ENCODE data around the gene GYS1.
"Not testable (repeated sequence)": the region's sequence is repeated elsewhere in the genome, so short reads cannot be mapped to it uniquely, and the experiment has no call there.

Gene GYS1

GRCh38 chr19:49024233-49024632 lies 31.1 kb upstream of the GYS1 start, which contains the start of gene CGB3:
CGB3 (minus strand) TSS chr19:49024333; CDS start chr19:49023971, 362 bp downstream.
- not testable (repeated sequence) for DNase-seq (ENCODE audit: low read depth); H3K4me3 ChIP-seq (ENCODE audit: low read length)

GRCh38 chr19:49022116-49022515 lies 29.0 kb upstream of the GYS1 start:
- TF ChIP-seq CTCF (IDR thresholded peaks at IDR 0.05; ENCODE audit: insufficient read depth, low read depth, low read length, missing control alignments): no peak
- no peak overlapping the region for H3K4me3 ChIP-seq (ENCODE audit: low read length)
- DNase-seq (ENCODE audit: low read depth): no peak

- TF ChIP-seq CTCF (IDR thresholded peaks at IDR 0.05; ENCODE audit: insufficient read depth, low read depth, low read length, missing control alignments): no peak
- no peak overlapping the region for H3K4me3 ChIP-seq (ENCODE audit: low read length)
- DNase-seq (ENCODE audit: low read depth): no peak
These were observed 28.1 kb upstream of the GYS1 start for GRCh38 chr19:49020931-49021895.

GRCh38 chr19:49020342-49020741 lies 27.2 kb upstream of the GYS1 start:
- no peak for TF ChIP-seq CTCF (IDR thresholded peaks at IDR 0.05; ENCODE audit: insufficient read depth, low read depth, low read length, missing control alignments)
- no peak for DNase-seq (ENCODE audit: low read depth)
- no peak overlapping the region for H3K4me3 ChIP-seq (ENCODE audit: low read length)

- DNase-seq (ENCODE audit: low read depth): peak; percentile 72
- TF ChIP-seq CTCF (IDR thresholded peaks at IDR 0.05; ENCODE audit: insufficient read depth, low read depth, low read length, missing control alignments): peak; percentile 23
- H3K4me3 ChIP-seq (ENCODE audit: low read length): peak overlapping the region; percentile 40
These were observed 26.3 kb upstream of the GYS1 start for GRCh38 chr19:49019242-49019932.

- DNase-seq (ENCODE audit: low read depth): not testable (repeated sequence)
- H3K4me3 ChIP-seq (ENCODE audit: low read length): peak overlapping the region; percentile 40
These were observed 25.5 kb upstream of the GYS1 start for GRCh38 chr19:49018388-49019241.

- peak; percentile 31 for TF ChIP-seq CTCF (IDR thresholded peaks at IDR 0.05; ENCODE audit: insufficient read depth, low read depth, low read length, missing control alignments)
- DNase-seq (ENCODE audit: low read depth): peak; percentile 38
- H3K4me3 ChIP-seq (ENCODE audit: low read length): peak overlapping the region; percentile 40
These were observed 24.7 kb upstream of the GYS1 start for GRCh38 chr19:49017666-49018351.

Data from epithelial cell of esophagus (primary cell).